ENCODE measurements around the gene GRIN3B.

The GRIN3B gene

DNA sequence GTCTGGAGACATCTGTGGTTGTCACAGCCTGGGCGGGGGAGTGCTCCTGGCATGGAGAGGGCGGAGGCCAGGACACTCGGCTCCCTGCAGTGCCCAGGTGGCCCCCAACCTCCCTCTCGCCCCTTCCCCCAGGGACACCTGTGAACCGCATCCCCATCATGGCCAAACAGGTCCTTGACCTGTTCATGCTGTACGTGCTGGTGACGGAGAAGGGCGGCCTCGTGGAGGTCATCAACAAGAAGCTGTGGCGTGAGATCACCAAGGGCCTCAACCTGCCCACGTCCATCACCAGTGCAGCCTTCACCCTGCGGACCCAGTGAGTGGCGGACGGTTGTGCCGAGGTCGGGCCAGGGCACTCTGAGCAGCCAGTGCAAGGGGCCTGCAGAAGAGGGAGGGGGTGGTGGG is 36.1 kb upstream of the GRIN3B start:
- Histone ChIP-seq H3K4me2 (ENCODE audit: low read length) (no peak overlapping the region), H3K36me3 (ENCODE audit: control insufficient read depth, low read length) (no peaks in the 10 kb centered on the region), H3K4me1 (ENCODE audit: control insufficient read depth, low read length) (no peaks in the 10 kb centered on the region), H4K20me1 (ENCODE audit: control insufficient read depth, insufficient read depth, low read depth, low read length) (no peaks in the 10 kb centered on the region), H3K79me2 (ENCODE audit: control insufficient read depth, low read length) (no peaks in the 10 kb centered on the region), H3K4me3 (ENCODE audit: low read length) (no peak overlapping the region), H3K27me3 (ENCODE audit: control insufficient read depth, low read length) (no peaks in the 10 kb centered on the region), H3F3A (ENCODE audit: control insufficient read depth, insufficient read depth) (no peaks in the 10 kb centered on the region), H3K9me3 (ENCODE audit: control insufficient read depth, insufficient read depth, low read length) (no peaks in the 10 kb centered on the region), H3K27ac (ENCODE audit: low read depth, low read length) (no peak overlapping the region), H3K9me2 (replicated peaks; ENCODE audit: control insufficient read depth, low read length) (no peaks in the 10 kb centered on the region)
- TF ChIP-seq, protein P1, sequence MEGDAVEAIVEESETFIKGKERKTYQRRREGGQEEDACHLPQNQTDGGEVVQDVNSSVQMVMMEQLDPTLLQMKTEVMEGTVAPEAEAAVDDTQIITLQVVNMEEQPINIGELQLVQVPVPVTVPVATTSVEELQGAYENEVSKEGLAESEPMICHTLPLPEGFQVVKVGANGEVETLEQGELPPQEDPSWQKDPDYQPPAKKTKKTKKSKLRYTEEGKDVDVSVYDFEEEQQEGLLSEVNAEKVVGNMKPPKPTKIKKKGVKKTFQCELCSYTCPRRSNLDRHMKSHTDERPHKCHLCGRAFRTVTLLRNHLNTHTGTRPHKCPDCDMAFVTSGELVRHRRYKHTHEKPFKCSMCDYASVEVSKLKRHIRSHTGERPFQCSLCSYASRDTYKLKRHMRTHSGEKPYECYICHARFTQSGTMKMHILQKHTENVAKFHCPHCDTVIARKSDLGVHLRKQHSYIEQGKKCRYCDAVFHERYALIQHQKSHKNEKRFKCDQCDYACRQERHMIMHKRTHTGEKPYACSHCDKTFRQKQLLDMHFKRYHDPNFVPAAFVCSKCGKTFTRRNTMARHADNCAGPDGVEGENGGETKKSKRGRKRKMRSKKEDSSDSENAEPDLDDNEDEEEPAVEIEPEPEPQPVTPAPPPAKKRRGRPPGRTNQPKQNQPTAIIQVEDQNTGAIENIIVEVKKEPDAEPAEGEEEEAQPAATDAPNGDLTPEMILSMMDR (IDR thresholded peaks at IDR 0.05; ENCODE audit: low read depth, low read length, poor library complexity, severe bottlenecking) = no peak
- no peak for TF ChIP-seq EZH2phosphoT487 (IDR thresholded peaks at IDR 0.05; ENCODE audit: borderline replicate concordance, low read length)

DNA sequence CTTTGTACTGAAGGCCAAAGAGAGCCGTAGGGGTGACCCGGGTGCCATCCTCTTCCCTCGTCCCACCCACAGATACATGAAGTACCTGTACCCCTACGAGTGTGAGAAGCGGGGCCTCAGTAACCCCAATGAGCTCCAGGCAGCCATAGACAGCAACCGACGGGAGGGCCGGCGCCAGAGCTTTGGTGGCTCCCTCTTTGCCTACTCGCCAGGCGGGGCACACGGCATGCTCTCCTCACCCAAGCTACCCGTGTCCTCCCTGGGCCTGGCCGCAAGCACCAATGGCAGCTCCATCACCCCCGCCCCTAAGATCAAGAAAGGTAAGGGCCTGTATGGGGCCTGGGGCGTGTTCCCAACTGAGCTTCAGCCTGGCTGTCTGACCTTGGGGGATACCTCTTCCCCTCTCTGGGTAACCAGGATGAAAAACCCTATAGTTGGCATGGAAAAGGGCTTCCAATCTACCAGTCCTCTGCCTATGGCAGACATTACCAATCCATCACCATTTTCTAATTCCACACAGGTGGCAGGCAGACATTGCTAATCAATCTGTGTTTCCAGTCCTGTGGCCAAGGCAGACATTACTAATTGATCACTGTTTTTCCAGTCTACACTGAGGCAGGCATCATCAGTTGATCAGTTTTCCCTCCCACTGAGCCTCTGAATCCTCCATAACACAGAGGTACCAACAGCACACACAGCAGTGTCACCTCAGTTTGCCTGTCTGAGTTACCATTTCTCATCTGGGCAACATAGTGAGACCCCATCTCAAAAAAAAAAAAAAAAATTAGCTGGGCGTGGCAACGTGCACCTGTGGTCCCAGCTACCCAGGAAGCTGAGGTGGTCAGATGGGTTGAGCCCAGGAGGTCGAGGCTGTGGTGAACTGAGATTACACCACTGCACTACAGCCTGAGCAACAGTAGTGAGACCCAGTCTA is 35.2 kb upstream of the GRIN3B start:
- TF ChIP-seq EZH2phosphoT487 (IDR thresholded peaks at IDR 0.05; ENCODE audit: borderline replicate concordance, low read length) = no peak
- TF ChIP-seq, protein P1 (IDR thresholded peaks at IDR 0.05; ENCODE audit: low read depth, low read length, poor library complexity, severe bottlenecking) = no peak
- no peaks in the 10 kb centered on the region for H3K79me2 ChIP-seq (ENCODE audit: control insufficient read depth, low read length)
- no peaks in the 10 kb centered on the region for H4K20me1 ChIP-seq (ENCODE audit: control insufficient read depth, insufficient read depth, low read depth, low read length)
- no peaks in the 10 kb centered on the region for H3K9me2 ChIP-seq (replicated peaks; ENCODE audit: control insufficient read depth, low read length)
- no peak overlapping the region for H3K27ac ChIP-seq (ENCODE audit: low read depth, low read length)
- H3K36me3 ChIP-seq (ENCODE audit: control insufficient read depth, low read length) = no peaks in the 10 kb centered on the region
- H3F3A ChIP-seq (ENCODE audit: control insufficient read depth, insufficient read depth) = no peaks in the 10 kb centered on the region
- no peaks in the 10 kb centered on the region for H3K9me3 ChIP-seq (ENCODE audit: control insufficient read depth, insufficient read depth, low read length)
- no peak overlapping the region for H3K4me2 ChIP-seq (ENCODE audit: low read length)
- H3K27me3 ChIP-seq (ENCODE audit: control insufficient read depth, low read length) = no peaks in the 10 kb centered on the region
- H3K4me1 ChIP-seq (ENCODE audit: control insufficient read depth, low read length) = no peaks in the 10 kb centered on the region
- no peak overlapping the region for H3K4me3 ChIP-seq (ENCODE audit: low read length)

DNA sequence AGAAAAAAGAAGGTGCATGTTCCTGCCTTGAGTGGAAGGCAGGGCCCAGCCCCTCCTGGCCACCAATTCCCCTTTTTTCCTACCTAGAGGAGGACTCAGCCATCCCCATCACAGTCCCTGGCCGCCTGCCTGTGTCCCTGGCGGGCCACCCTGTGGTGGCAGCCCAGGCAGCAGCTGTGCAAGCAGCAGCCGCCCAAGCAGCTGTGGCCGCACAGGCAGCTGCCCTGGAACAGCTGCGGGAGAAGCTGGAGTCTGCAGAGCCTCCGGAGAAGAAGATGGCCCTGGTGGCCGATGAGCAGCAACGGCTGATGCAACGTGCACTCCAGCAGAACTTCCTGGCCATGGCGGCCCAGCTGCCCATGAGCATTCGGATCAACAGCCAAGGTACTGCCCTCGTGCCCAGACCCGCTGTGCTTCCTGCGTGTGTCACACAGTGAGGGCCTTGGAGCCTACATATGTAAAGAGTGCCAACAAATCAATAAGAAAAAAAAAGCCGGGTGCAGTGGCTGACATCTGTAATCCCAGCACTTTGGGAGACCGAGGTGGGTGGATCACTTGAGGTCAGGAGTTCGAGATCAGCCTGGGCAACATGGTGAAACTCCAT is 33.6 kb upstream of the GRIN3B start:
- H3K9me3 ChIP-seq (ENCODE audit: control insufficient read depth, insufficient read depth, low read length) = peaks cover 10% of the 10 kb centered on the region
- H3K4me3 ChIP-seq (ENCODE audit: low read length) = no peak overlapping the region
- no peaks in the 10 kb centered on the region for H4K20me1 ChIP-seq (ENCODE audit: control insufficient read depth, insufficient read depth, low read depth, low read length)
- no peaks in the 10 kb centered on the region for H3K36me3 ChIP-seq (ENCODE audit: control insufficient read depth, low read length)
- H3K4me1 ChIP-seq (ENCODE audit: control insufficient read depth, low read length) = no peaks in the 10 kb centered on the region
- no peak overlapping the region for H3K27ac ChIP-seq (ENCODE audit: low read depth, low read length)
- H3K4me2 ChIP-seq (ENCODE audit: low read length) = no peak overlapping the region
- no peak for TF ChIP-seq EZH2phosphoT487 (IDR thresholded peaks at IDR 0.05; ENCODE audit: borderline replicate concordance, low read length)
- TF ChIP-seq, protein P1 (IDR thresholded peaks at IDR 0.05; ENCODE audit: low read depth, low read length, poor library complexity, severe bottlenecking) = no peak
- no peaks in the 10 kb centered on the region for H3K27me3 ChIP-seq (ENCODE audit: control insufficient read depth, low read length)
- H3K79me2 ChIP-seq (ENCODE audit: control insufficient read depth, low read length) = no peaks in the 10 kb centered on the region
- no peaks in the 10 kb centered on the region for H3K9me2 ChIP-seq (replicated peaks; ENCODE audit: control insufficient read depth, low read length)
- H3F3A ChIP-seq (ENCODE audit: control insufficient read depth, insufficient read depth) = no peaks in the 10 kb centered on the region

Measured in DOHH2 (cell line).